B cell (primary cell): ENCODE data around the gene ATG13. TPM values are rescaled to one million over a fixed set of nuclear protein-coding genes. Genes with fewer than 3 reads are reported as not detected.

Experiments
- ATAC-seq: fragments of 200-7000 bp; cut with Tn5 transposase; one replicate; pipeline ENCODE4 v1.10.0; 2021; ENCODE audit warnings: low read depth, mild to moderate bottlenecking, moderate number of reproducible peaks, moderate library complexity
- CTCF ChIA-PET: fragments of 350-600 bp; sonication (Branson Sonifier 250); formaldehyde crosslinking; loops from one replicate; lab custom pipeline; 2021; ENCODE audit warnings: antibody characterized with exemption, inconsistent platforms; lab: Charles Lee
- POLR2A ChIA-PET: fragments of 350-600 bp; sonication (Branson Sonifier 250); formaldehyde crosslinking; loops from one replicate; lab custom pipeline; 2021; ENCODE audit warnings: antibody characterized with exemption; lab: Charles Lee
- DNase-seq: peaks from one replicate; pipeline ENCODE4 v3.0.0; 2013
- H2AFZ ChIP-seq: 2 replicates; pipeline ENCODE4 v1.6.1; 2012; ENCODE audit warnings: mild to moderate bottlenecking, low read depth, low read length; ENCODE audit not compliant: insufficient read depth, poor library complexity, severe bottlenecking
- H3K27ac ChIP-seq, 2 donors: 1 replicate in 1 of 2; 2 replicates in 1 of 2; pipeline ENCODE4 v1.5.1; 2012 to 2013; ENCODE audit warnings: low read length in 2 of 2, mild to moderate bottlenecking in 2 of 2, moderate library complexity in 1 of 2
- H3K27me3 ChIP-seq, 4 experiments: fragments of 200-600 bp in 1 of 4; sonication (generic) in 1 of 4; replicated peaks in 1 of 4; 1 replicate in 2 of 4; 2 replicates in 2 of 4; pipeline versions ENCODE4 v1.6.1 to v1.7.0; 2013 to 2016; ENCODE audit warnings: low read length in 3 of 4, mild to moderate bottlenecking in 2 of 4, mixed read lengths in 1 of 4, moderate library complexity in 1 of 4; ENCODE audit not compliant: insufficient read depth in 4 of 4, control insufficient read depth in 3 of 4; ENCODE audit errors: control extremely low read depth in 1 of 4
- H3K36me3 ChIP-seq, 2 experiments: replicated peaks in 1 of 2; 1 replicate in 1 of 2; 2 replicates in 1 of 2; pipeline versions ENCODE4 v1.6.1 to v1.7.1; 2013; ENCODE audit warnings: low read length in 1 of 2; ENCODE audit not compliant: insufficient read depth in 2 of 2, control insufficient read depth in 1 of 2; ENCODE audit errors: control extremely low read depth in 1 of 2, extremely low read depth in 1 of 2
- H3K4me1 ChIP-seq, 2 donors: fragments of 200-600 bp in 1 of 2; sonication (generic) in 1 of 2; 1 replicate in 1 of 2; 2 replicates in 1 of 2; pipeline versions ENCODE4 v1.5.1 to v1.6.1; 2013 to 2017; ENCODE audit warnings: low read length in 2 of 2; ENCODE audit not compliant: control insufficient read depth in 2 of 2, insufficient read depth in 2 of 2
- H3K4me2 ChIP-seq: replicated peaks from 2 replicates; pipeline ENCODE3; 2012; ENCODE audit warnings: mild to moderate bottlenecking, low read depth, low read length; ENCODE audit not compliant: poor library complexity, severe bottlenecking
- H3K4me3 ChIP-seq, 5 experiments: fragments of 200-600 bp in 1 of 5; sonication (generic) in 1 of 5; 1 replicate in 3 of 5; 2 replicates in 2 of 5; pipeline versions ENCODE4 v1.5.1 to v1.7.0; 2011 to 2016; ENCODE audit warnings: low read length in 4 of 5, mild to moderate bottlenecking in 4 of 5, low read depth in 2 of 5, control low read depth in 1 of 5, moderate library complexity in 1 of 5; ENCODE audit not compliant: insufficient read depth in 1 of 5; ENCODE audit errors: control extremely low read depth in 1 of 5, extremely low read depth in 1 of 5
- H3K79me2 ChIP-seq: fragments of 200-600 bp; sonication (generic); one replicate; pipeline ENCODE4 v1.6.0; 2016; ENCODE audit warnings: low read length; ENCODE audit not compliant: control insufficient read depth, insufficient read depth
- H3K9ac ChIP-seq: fragments of 200-600 bp; sonication (generic); 2 replicates; pipeline ENCODE4 v1.6.1; 2017; ENCODE audit warnings: mild to moderate bottlenecking, low read length, moderate library complexity
- H3K9me3 ChIP-seq, 3 donors: one replicate each; pipeline versions ENCODE4 v1.6.1 to v1.7.1; 2013; ENCODE audit warnings: low read length in 2 of 3; ENCODE audit not compliant: control insufficient read depth in 2 of 3, insufficient read depth in 1 of 3; ENCODE audit errors: control extremely low read depth in 1 of 3
- H4K20me1 ChIP-seq: 2 replicates; pipeline ENCODE4 v1.6.0; 2012; ENCODE audit warnings: mild to moderate bottlenecking, low read length; ENCODE audit not compliant: insufficient read depth, control insufficient read depth, poor library complexity, severe bottlenecking
- H3K27ac Mint-ChIP-seq: one replicate; pipeline ENCODE4 v1.8.0; 2021; ENCODE audit warnings: mixed read lengths
- H3K27me3 Mint-ChIP-seq: one replicate; pipeline ENCODE4 v1.8.0; 2021; ENCODE audit warnings: mixed read lengths
- H3K4me1 Mint-ChIP-seq: one replicate; pipeline ENCODE4 v1.8.0; 2021; ENCODE audit warnings: mixed read lengths
- H3K4me3 Mint-ChIP-seq: one replicate; pipeline ENCODE4 v1.8.0; 2021; ENCODE audit warnings: mixed read lengths
- H3K9me3 Mint-ChIP-seq: one replicate; pipeline ENCODE4 v1.8.0; 2022; ENCODE audit warnings: mixed read lengths; ENCODE audit not compliant: insufficient read depth
- CTCF ChIP-seq: fragments of 200-600 bp; IDR thresholded peaks from one replicate; pipeline ENCODE4 v1.8.0; 2022; ENCODE audit warnings: antibody characterized with exemption, mild to moderate bottlenecking
- EZH2 ChIP-seq: IDR thresholded peaks from 2 replicates; pipeline ENCODE4 v1.6.1; 2012; ENCODE audit warnings: borderline replicate concordance, low read depth, mild to moderate bottlenecking, moderate library complexity, low read length; ENCODE audit not compliant: insufficient read depth, poor library complexity, severe bottlenecking
- WGBS: methylation state at CpG from one replicate; pipeline ENCODE4 v1.1.5; 2013; ENCODE audit warnings: missing lambda C conversion rate; ENCODE audit not compliant: insufficient coverage; 5-methylcytosine and 5-hydroxymethylcytosine counted together
- intact Hi-C: fragments of 100-400 bp; cut with micrococcal nuclease; formaldehyde crosslinking; loops from one replicate; pipeline ENCODE4 v1.10.0; 2022
- polyA plus RNA-seq: library from polyadenylated mRNA; depleted of rRNA; stranded (reverse); fragments of >200 nt; gene quantifications from 2 replicates; pipeline ENCODE4 v1.2.3, GENCODE V29; 2012
- total RNA-seq, 2 donors: library from RNA; stranded (reverse); fragments of 120-200 nt in 1 of 2; gene quantifications; 1 replicate in 1 of 2; 2 replicates in 1 of 2; pipeline versions ENCODE4 v1.2.3 to v1.2.4, GENCODE V29; 2013 to 2022

Gene ATG13
- total and polyA plus RNA-seq, 2 donors (not counting 1 experiment from before 2014, with no cell fraction given) = 48.5 to 88.8 TPM

GRCh38 chr11:46590740-46591605 is 26.4 kb upstream of the ATG13 start:
- no peak overlapping the region for H3K9ac ChIP-seq
- H3K4me1 ChIP-seq = peaks cover 18 to 21% of the 10 kb centered on the region in 2 donors
- WGBS = 99% methylated on average over 8 of the region's 11 CpGs
- no peak for TF ChIP-seq EZH2
- TF ChIP-seq CTCF = no peak
- no peaks in the 10 kb centered on the region for H3K9me3 ChIP-seq
- H3K27ac ChIP-seq = no peak overlapping the region
- H3K4me3 Mint-ChIP-seq = peak overlapping the region; percentile 17
- H3K79me2 ChIP-seq = peaks cover 91% of the 10 kb centered on the region
- no peak overlapping the region for H3K4me3 ChIP-seq
- no peak overlapping the region for H3K27ac Mint-ChIP-seq
- H3K9me3 Mint-ChIP-seq = no peaks in the 10 kb centered on the region
- no peak for ATAC-seq
- H3K36me3 ChIP-seq = no peaks in the 10 kb centered on the region
- POLR2A ChIA-PET = interaction anchor here (0.7 kb wide), 2 partner anchors 9 to 33 kb away, joined by 3 to 5 read pairs; no protein-coding TSS in a partner anchor
- no peaks in the 10 kb centered on the region for H3K27me3 Mint-ChIP-seq
- H3K27me3 ChIP-seq = no peaks in the 10 kb centered on the region
- no peak for DNase-seq
- H2AFZ ChIP-seq = no peak overlapping the region
- H3K4me2 ChIP-seq = peak overlapping the region; percentile 27
- intact Hi-C loops = no loop called here
- peaks cover 34% of the 10 kb centered on the region for H4K20me1 ChIP-seq
- peaks cover 45% of the 10 kb centered on the region for H3K4me1 Mint-ChIP-seq
- CTCF ChIA-PET = interaction anchor here (1.3 kb wide), 1 partner anchor 27 kb away, joined by 3 read pairs; the partner anchor contains the start of gene ATG13
